Lower leg skin (tissue), 4 donors: ENCODE measurements around the gene PDE3A. TPM values are rescaled to one million over a fixed set of nuclear protein-coding genes. Genes with fewer than 3 reads are reported as not detected.

ENCODE experiments used
- DNase-seq, 2 donors: peaks; one replicate each; pipeline ENCODE4 v3.0.0-alpha.2; 2019; ENCODE audit warnings: low spot score in 2 of 2
- H3K4me3 ChIP-seq: fragments of 200-600 bp; sonication (generic); 2 replicates; pipeline ENCODE4 v1.5.1; 2017; ENCODE audit warnings: mild to moderate bottlenecking, low read depth; ENCODE audit not compliant: poor library complexity, severe bottlenecking
- CTCF ChIP-seq, 3 donors: fragments of 450-650 bp; IDR thresholded peaks; one replicate each; pipeline ENCODE4 v1.5.1; 2016; ENCODE audit warnings: antibody characterized with exemption in 3 of 3, mild to moderate bottlenecking in 3 of 3, moderate library complexity in 2 of 3
- POLR2A ChIP-seq, 2 donors: fragments of 450-650 bp; IDR thresholded peaks; one replicate each; pipeline ENCODE4 v1.6.1; 2016 to 2017; ENCODE audit warnings: antibody characterized with exemption in 2 of 2, mild to moderate bottlenecking in 1 of 2, moderate library complexity in 1 of 2
- WGBS, 2 donors: methylation state at CpG; one replicate each; pipeline ENCODE4 v1.1.5; 2018; 5-methylcytosine and 5-hydroxymethylcytosine counted together
- intact Hi-C: fragments of 100-400 bp; cut with DNase I; formaldehyde crosslinking; loops from one replicate; pipeline ENCODE4 v1.15.0; 2023; ENCODE audit warnings: low total_unique reads
- total RNA-seq, 4 donors: library from RNA; depleted of rRNA; stranded (reverse); fragments of >200 nt; gene quantifications; one replicate each; pipeline ENCODE4 v1.1.0, GENCODE V29; 2016

Gene PDE3A
- total RNA-seq, 4 donors from 2014 or later = 1.5 to 3.2 (median 2.7) TPM

DNA sequence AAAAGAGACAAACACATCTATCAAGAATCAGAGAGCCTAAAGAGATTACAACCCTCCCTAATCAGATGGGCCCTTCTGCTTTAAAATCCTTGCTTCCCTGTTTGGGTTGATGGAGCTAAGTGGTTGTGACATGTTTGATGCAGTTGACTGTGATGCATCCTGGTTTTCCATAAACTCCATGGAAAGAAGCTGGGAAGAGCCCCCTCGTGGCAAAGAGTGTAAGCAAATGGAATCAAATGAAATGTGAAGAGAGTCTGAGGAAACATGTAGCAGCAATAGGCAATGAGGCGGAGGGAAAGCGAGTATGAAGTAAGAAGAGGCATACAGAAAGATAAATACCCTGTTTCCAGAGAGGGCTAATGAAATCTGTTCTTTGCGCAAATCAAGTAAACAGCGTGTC is 256.4 kb downstream of the PDE3A start:
- TF ChIP-seq POLR2A (IDR thresholded peaks at IDR 0.05) (no peak), CTCF (IDR thresholded peaks at IDR 0.05) (no peak)
- H3K4me3 ChIP-seq = no peak overlapping the region
- intact Hi-C loops = no loop called here
- WGBS, 2 donors = 71 to 79% methylated on average over 5 of the region's 5 CpGs
- no peak for DNase-seq

DNA sequence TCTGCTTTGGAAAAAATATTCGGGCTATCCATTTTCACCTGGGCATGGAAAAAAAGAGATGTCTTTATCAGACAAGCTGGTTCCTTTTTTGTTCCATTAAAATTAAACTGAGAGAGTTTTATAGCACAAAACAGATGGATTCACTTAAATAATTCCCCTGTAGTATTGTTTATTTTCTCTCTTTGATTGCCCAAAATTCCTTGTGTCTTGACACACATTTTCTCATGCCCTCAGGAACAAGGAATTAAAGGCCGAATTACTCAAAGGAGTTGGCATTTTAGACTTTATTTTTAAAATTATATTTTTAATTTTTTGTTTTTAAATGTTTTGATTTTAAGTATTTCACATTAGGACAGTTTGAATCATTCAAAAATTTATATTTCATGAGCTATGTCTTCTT is 257.2 kb downstream of the PDE3A start:
- intact Hi-C loops = no loop called here
- DNase-seq = no peak
- no peak overlapping the region for H3K4me3 ChIP-seq
- no peak for TF ChIP-seq CTCF (IDR thresholded peaks at IDR 0.05)
- TF ChIP-seq POLR2A (IDR thresholded peaks at IDR 0.05) = no peak
- WGBS, 2 donors = 46 to 55% methylated on average over 2 of the region's 2 CpGs

DNA sequence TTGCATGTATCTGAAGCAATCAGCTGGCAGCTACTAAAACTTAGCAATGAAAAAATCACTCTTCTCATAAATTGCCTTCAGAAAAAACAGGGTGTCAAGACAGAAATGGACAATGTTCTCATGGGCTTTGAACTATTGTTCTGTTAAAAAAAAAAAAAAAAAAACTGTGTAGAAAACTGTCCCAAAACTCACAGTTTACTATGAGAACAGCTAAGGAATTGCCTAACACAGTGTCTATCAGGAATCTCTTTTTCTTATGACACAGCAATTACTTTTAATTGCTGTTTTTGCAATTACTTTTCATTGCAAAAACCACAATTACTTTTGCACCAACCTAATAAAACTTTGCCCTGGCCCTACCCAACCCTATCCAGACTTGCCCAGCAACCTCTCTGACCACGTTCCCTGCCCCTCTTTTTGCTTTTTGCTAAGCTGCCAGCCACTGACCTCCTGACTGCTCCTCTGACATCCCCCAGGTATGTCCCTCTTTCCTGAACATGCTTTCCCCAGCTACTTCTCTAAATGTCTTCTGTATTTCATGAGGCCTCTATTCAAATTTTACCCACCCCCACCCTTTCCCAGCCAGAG is 258.8 kb downstream of the PDE3A start:
- DNase-seq = no peak
- no peak for TF ChIP-seq POLR2A (IDR thresholded peaks at IDR 0.05)
- no peak for TF ChIP-seq CTCF (IDR thresholded peaks at IDR 0.05)
- H3K4me3 ChIP-seq = no peak overlapping the region
- WGBS, 2 donors = 61 to 65% methylated on average over 1 of the region's 1 CpG
- intact Hi-C loops = no loop called here

DNA sequence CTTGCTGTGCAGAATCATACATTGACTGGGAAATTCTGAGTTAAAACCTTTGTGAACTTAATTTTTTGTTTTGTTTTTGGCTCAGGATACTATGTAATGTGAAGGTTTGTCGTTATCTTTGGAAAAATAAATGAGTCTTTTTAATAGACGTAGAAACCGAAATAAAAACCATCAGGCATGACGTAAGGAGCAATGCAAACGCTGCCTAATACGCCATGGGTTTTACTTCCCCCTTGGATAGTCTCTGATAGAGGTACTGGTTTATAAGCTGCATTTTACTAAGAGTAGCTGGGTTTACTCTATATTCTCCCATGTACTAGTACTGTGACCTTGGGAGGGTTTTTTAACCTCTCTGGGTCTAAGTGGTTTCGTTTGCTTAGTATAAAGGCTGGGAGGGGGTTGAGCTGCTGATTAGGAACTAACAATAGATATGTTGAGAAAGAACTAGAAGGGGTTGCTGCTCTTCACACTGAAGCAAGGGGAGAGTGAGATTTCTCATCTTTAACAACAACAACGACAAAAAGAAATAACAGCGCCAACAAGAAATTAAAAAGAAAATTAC is 260.0 kb downstream of the PDE3A start:
- no peak for TF ChIP-seq CTCF (IDR thresholded peaks at IDR 0.05)
- TF ChIP-seq POLR2A (IDR thresholded peaks at IDR 0.05) = no peak
- DNase-seq = no peak
- intact Hi-C loops = no loop called here
- WGBS, 2 donors = 88 to 89% methylated on average over 9 of the region's 9 CpGs
- H3K4me3 ChIP-seq = no peak overlapping the region

GRCh38 chr12:20628999-20629398 is 260.7 kb downstream of the PDE3A start:
- H3K4me3 ChIP-seq = no peak overlapping the region
- TF ChIP-seq CTCF (IDR thresholded peaks at IDR 0.05) (no peak), POLR2A (IDR thresholded peaks at IDR 0.05) (no peak)
- 73 to 74% methylated on average over 4 of the region's 4 CpGs for WGBS, 2 donors
- no peak for DNase-seq
- intact Hi-C loops = no loop called here
